Kidney (tissue), 14 donors: ENCODE results near the gene HCK. TPM values are rescaled to one million over a fixed set of nuclear protein-coding genes. Genes with fewer than 3 reads are reported as not detected.

Source experiments
- DNase-seq, 5 donors: peaks; one replicate each; pipeline ENCODE4 v3.0.0-alpha.2; 2013 to 2020
- FAIRE-seq: peaks from 2 replicates; lab custom pipeline; 2012; peaks lifted over from hg19 to GRCh38; lab: Jason Lieb, UNC
- H3K27ac ChIP-seq, 2 donors: one replicate each; pipeline ENCODE4 v1.7.0; 2013; ENCODE audit warnings: low read depth in 2 of 2, low read length in 2 of 2, inconsistent platforms in 1 of 2
- H3K27me3 ChIP-seq: one replicate; pipeline ENCODE4 v1.7.1; 2013; ENCODE audit warnings: low read length, inconsistent platforms; ENCODE audit not compliant: control insufficient read depth, insufficient read depth
- H3K36me3 ChIP-seq, 3 donors: one replicate each; pipeline versions ENCODE4 v1.7.0 to v1.7.1; 2013; ENCODE audit warnings: low read length in 3 of 3, control low read depth in 1 of 3, inconsistent platforms in 1 of 3; ENCODE audit not compliant: insufficient read depth in 3 of 3, control insufficient read depth in 2 of 3
- H3K4me1 ChIP-seq, 3 donors: one replicate each; pipeline versions ENCODE4 v1.7.0 to v1.7.1; 2013; ENCODE audit warnings: low read length in 3 of 3, inconsistent platforms in 1 of 3, low read depth in 1 of 3; ENCODE audit not compliant: control insufficient read depth in 2 of 3, insufficient read depth in 2 of 3
- H3K4me3 ChIP-seq, 3 donors: one replicate each; pipeline versions ENCODE4 v1.7.0 to v1.8.1; 2013; ENCODE audit warnings: low read length in 3 of 3, control low read depth in 1 of 3, inconsistent platforms in 1 of 3
- H3K9ac ChIP-seq, 3 donors: one replicate each; pipeline versions ENCODE4 v1.7.0 to v1.7.1; 2013; ENCODE audit warnings: low read length in 3 of 3, control low read depth in 1 of 3, inconsistent platforms in 1 of 3
- H3K9me3 ChIP-seq, 3 donors: one replicate each; pipeline versions ENCODE4 v1.7.0 to v1.7.1; 2013; ENCODE audit warnings: low read length in 3 of 3, control low read depth in 1 of 3, inconsistent platforms in 1 of 3; ENCODE audit not compliant: control insufficient read depth in 2 of 3, insufficient read depth in 1 of 3
- intact Hi-C: fragments of 100-400 bp; cut with DNase I; formaldehyde crosslinking; loops from one replicate; pipeline ENCODE4 v1.11.1; 2022
- polyA plus RNA-seq: library from polyadenylated mRNA; stranded (reverse); fragments of 350-450 nt; fragmentation: Illumina TruSeq; extraction: RNeasy Lipid Tissue Mini Kit (QIAGEN cat#74804); gene quantifications from one replicate; pipeline ENCODE4 v1.2.3, GENCODE V29; 2014; ENCODE audit warnings: low read depth, low replicate concordance; ENCODE audit not compliant: insufficient read depth
- total RNA-seq: library from RNA; stranded (reverse); fragmentation: NEBNext Ultra II Directional; extraction: Animal tissue kit (Norgen Biotek cat#: 25700); gene quantifications from one replicate; pipeline ENCODE4 v1.2.1, GENCODE V29; 2021
- TF ChIP-seq, protein P1 (sequence below): IDR thresholded peaks from 3 replicates; pipeline ENCODE4 v1.5.1; 2012; ENCODE audit warnings: mild to moderate bottlenecking, moderate library complexity, borderline replicate concordance; ENCODE audit not compliant: insufficient read depth; ENCODE audit errors: extremely low read depth
- donor health status: control.
- donor health status: control.
- donor health status: control.
- donor health status: control.
- donor health status: control.
- donor health status: DM: yes; HTN: yes; CAD: no.
- donor health status: Normal renal cell carcinoma (clear cell type).

The HCK gene
- total and polyA plus RNA-seq, 2 donors from 2014 or later: 3.9 to 24.0 TPM

GRCh38 chr20:32069711-32070110 is 17.7 kb downstream of the HCK start:
- Histone ChIP-seq H3K4me3 (no peak overlapping the region), H3K36me3 (no peaks in the 10 kb centered on the region), H3K9ac (no peak overlapping the region), H3K27ac (no peak overlapping the region), H3K9me3 (no peaks in the 10 kb centered on the region), H3K4me1 (no peaks in the 10 kb centered on the region), H3K27me3 (no peaks in the 10 kb centered on the region)
- FAIRE-seq: no peak
- DNase-seq: no peak
- TF ChIP-seq, protein P1, sequence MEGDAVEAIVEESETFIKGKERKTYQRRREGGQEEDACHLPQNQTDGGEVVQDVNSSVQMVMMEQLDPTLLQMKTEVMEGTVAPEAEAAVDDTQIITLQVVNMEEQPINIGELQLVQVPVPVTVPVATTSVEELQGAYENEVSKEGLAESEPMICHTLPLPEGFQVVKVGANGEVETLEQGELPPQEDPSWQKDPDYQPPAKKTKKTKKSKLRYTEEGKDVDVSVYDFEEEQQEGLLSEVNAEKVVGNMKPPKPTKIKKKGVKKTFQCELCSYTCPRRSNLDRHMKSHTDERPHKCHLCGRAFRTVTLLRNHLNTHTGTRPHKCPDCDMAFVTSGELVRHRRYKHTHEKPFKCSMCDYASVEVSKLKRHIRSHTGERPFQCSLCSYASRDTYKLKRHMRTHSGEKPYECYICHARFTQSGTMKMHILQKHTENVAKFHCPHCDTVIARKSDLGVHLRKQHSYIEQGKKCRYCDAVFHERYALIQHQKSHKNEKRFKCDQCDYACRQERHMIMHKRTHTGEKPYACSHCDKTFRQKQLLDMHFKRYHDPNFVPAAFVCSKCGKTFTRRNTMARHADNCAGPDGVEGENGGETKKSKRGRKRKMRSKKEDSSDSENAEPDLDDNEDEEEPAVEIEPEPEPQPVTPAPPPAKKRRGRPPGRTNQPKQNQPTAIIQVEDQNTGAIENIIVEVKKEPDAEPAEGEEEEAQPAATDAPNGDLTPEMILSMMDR: no peak
- intact Hi-C loops: no loop called here

DNA sequence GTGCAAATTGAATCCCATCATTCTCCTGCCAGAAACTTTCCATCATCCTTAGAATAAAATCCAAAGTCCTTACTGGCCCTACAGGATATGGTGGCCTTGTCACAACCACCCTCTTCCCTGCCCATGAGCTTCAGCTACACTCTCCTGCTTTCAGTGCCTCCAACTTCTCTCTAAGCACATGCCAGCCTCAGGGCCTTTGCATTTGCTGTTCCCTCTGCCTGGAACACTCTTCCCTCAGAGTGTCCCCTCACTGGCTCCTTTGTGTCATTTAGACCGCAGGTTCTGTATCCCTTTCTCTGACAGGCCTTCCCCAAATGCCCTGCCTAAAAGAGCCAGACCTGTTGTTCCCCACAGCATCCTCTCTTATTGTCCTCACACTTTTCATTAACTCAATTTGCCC is 18.2 kb downstream of the HCK start:
- H3K4me3 ChIP-seq: no peak overlapping the region

GRCh38 chr20:32070690-32071213 is 18.7 kb downstream of the HCK start:
- no peak for DNase-seq
- Histone ChIP-seq H3K9me3 (no peaks in the 10 kb centered on the region), H3K9ac (no peak overlapping the region), H3K4me3 (no peak overlapping the region), H3K27me3 (no peaks in the 10 kb centered on the region), H3K36me3 (no peaks in the 10 kb centered on the region), H3K4me1 (no peaks in the 10 kb centered on the region), H3K27ac (no peak overlapping the region)
- no peak for FAIRE-seq
- intact Hi-C loops: no loop called here
- TF ChIP-seq, protein P1: no peak

More for the DNA sequence above, 18.2 kb downstream of the HCK start:
- no peak overlapping the region for H3K9ac ChIP-seq
- H3K36me3 ChIP-seq: no peaks in the 10 kb centered on the region
- H3K4me1 ChIP-seq: no peaks in the 10 kb centered on the region
- no peaks in the 10 kb centered on the region for H3K9me3 ChIP-seq
- intact Hi-C loops: no loop called here
- no peak overlapping the region for H3K27ac ChIP-seq
- FAIRE-seq (no peak), DNase-seq (no peak)
- TF ChIP-seq, protein P1: no peak
- H3K27me3 ChIP-seq: no peaks in the 10 kb centered on the region
